Measurements from ENCODE around the gene MYBPH. TPM values are rescaled to one million over a fixed set of nuclear protein-coding genes. Genes with fewer than 3 reads are reported as not detected.

The MYBPH gene
- total RNA-seq, 1 experiment from 2014 or later = not detected

DNA sequence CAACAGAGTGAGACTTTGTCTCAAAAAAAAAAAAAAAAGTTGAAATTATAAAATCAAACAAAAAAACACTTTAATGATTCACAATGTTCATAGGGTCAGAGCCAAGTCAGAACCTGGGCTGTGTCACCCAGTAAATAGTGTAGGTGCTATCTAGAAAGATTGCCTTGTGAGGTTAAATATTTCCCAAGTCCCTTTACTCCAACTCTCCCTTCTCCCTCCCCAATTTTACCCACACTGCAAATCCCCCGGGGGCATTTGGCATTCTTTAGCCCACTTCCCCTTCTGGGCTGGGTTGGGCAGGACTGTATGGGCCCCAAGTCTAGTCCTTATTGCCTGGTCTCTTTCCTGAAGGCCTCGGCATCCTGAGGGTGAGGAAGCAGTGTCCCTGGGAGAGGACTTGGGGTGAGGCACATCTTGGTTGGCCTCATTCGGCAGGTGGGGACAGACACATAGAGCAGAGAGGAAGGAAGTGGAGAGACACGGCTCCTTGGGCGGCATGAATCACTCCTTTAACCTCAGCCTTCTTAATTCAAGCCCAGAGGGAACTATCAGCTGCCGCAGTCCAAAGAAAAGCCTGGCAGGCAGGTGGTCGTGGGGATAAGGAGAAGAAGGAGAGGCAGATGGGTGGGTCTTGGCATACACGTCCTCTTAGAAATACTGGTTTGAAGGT is 39.9 kb downstream of the MYBPH start:
- Histone ChIP-seq H3K23me2 (ENCODE audit: insufficient read length, low read depth, low read length, poor library complexity, severe bottlenecking) (no peaks in the 10 kb centered on the region), H4K8ac (replicated peaks; ENCODE audit: insufficient read length, low read depth, low read length) (no peak overlapping the region), H2BK20ac (ENCODE audit: low read depth, low read length, poor library complexity, severe bottlenecking) (no peak overlapping the region), H2BK12ac (ENCODE audit: insufficient read length, low read depth, low read length) (no peak overlapping the region), H4K5ac (ENCODE audit: insufficient read length, low read depth, low read length) (no peak overlapping the region), H3T11ph (ENCODE audit: low read length) (no peak overlapping the region), H3K56ac (ENCODE audit: insufficient read length, low read depth, low read length) (no peak overlapping the region), H3K27me3 (ENCODE audit: insufficient read depth, low read length) (no peaks in the 10 kb centered on the region), H3K9me3 (ENCODE audit: control insufficient read depth, low read depth, low read length) (no peaks in the 10 kb centered on the region), H3K4me1 (ENCODE audit: insufficient read depth, low read length) (0 out of 2 replicates have a peak, but pooled peaks cover 3% of the 10 kb centered on the region), H3K14ac (ENCODE audit: insufficient read depth, low read length) (no peak overlapping the region), H2AK5ac (ENCODE audit: insufficient read length, low read length) (no peak overlapping the region), H3K4me2 (ENCODE audit: insufficient read depth, insufficient read length, low read length) (no peak overlapping the region), H4K20me1 (ENCODE audit: control insufficient read depth, insufficient read depth, insufficient read length) (no peaks in the 10 kb centered on the region), H3K79me1 (ENCODE audit: insufficient read depth, low read depth, low read length, poor library complexity, severe bottlenecking) (no peaks in the 10 kb centered on the region), H3K18ac (ENCODE audit: insufficient read length, low read depth, low read length) (no peak overlapping the region), H3K27ac (ENCODE audit: insufficient read length, low read depth, low read length) (no peak overlapping the region), H2BK120ac (ENCODE audit: low read depth, low read length, poor library complexity, severe bottlenecking) (no peak overlapping the region), H3K4ac (ENCODE audit: low read depth, low read length) (no peak overlapping the region), H3K79me2 (ENCODE audit: insufficient read depth, low read length) (no peaks in the 10 kb centered on the region), H2BK15ac (ENCODE audit: low read depth, low read length) (no peak overlapping the region), H2BK5ac (ENCODE audit: insufficient read length, low read length) (no peak overlapping the region), H3K9ac (ENCODE audit: extremely low read depth, insufficient read length, low read length) (no peak overlapping the region), H2AFZ (ENCODE audit: low read length) (no peak overlapping the region), H4K91ac (ENCODE audit: insufficient read length, low read depth, low read length) (no peak overlapping the region), H3K23ac (ENCODE audit: insufficient read length, low read depth, low read length) (no peak overlapping the region)
- H3K27ac Mint-ChIP-seq = no peak overlapping the region; a peak in 1 of 7 replicates
- TF ChIP-seq, protein P1, sequence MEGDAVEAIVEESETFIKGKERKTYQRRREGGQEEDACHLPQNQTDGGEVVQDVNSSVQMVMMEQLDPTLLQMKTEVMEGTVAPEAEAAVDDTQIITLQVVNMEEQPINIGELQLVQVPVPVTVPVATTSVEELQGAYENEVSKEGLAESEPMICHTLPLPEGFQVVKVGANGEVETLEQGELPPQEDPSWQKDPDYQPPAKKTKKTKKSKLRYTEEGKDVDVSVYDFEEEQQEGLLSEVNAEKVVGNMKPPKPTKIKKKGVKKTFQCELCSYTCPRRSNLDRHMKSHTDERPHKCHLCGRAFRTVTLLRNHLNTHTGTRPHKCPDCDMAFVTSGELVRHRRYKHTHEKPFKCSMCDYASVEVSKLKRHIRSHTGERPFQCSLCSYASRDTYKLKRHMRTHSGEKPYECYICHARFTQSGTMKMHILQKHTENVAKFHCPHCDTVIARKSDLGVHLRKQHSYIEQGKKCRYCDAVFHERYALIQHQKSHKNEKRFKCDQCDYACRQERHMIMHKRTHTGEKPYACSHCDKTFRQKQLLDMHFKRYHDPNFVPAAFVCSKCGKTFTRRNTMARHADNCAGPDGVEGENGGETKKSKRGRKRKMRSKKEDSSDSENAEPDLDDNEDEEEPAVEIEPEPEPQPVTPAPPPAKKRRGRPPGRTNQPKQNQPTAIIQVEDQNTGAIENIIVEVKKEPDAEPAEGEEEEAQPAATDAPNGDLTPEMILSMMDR (conservative IDR thresholded peaks at IDR 0.05) = no peak
- no peak overlapping the region for H3K4me3 Mint-ChIP-seq
- H3K9me3 Mint-ChIP-seq = no peaks in the 10 kb centered on the region
- WGBS (ENCODE audit: extremely low coverage, insufficient read length, low lambda C conversion rate) = no CpG with 5 or more reads among the region's 8 CpGs
- peaks cover 2% of the 10 kb centered on the region; the same call in 1 of the 2 replicates for H3K27me3 Mint-ChIP-seq (ENCODE audit: low read depth)
- H3K36me3 Mint-ChIP-seq (ENCODE audit: insufficient read depth in 1 of 3, low read depth in 3 of 3) = no peaks in the 10 kb centered on the region
- no peak for DNase-seq
- H3K4me1 Mint-ChIP-seq = peaks cover 11 to 17% of the 10 kb centered on the region in 2 experiments

Measured in H9 (cell line).